MCF 10A (cell line): ENCODE results near the gene LINC01488. TPM values are rescaled to one million over a fixed set of nuclear protein-coding genes. Genes with fewer than 3 reads are reported as not detected.

Source experiments
- BruUV-seq: library from RNA; stranded (reverse); fragments of 400-500 nt; replicated peaks from 2 replicates; lab custom pipeline; 2021; lab: Mats Ljungman, UMichigan
- CTCF ChIA-PET: fragments of 300-600 bp; sonication (Branson Sonifier 250); formaldehyde crosslinking; extraction: SDS; loops from one replicate; lab custom pipeline; 2021; ENCODE audit warnings: antibody characterized with exemption, inconsistent platforms; lab: Yijun Ruan, JAX
- POLR2A ChIA-PET: fragments of 300-600, 350-650 bp; sonication (Branson Sonifier 250); formaldehyde crosslinking; extraction: SDS; loops from one replicate; lab custom pipeline; 2020; ENCODE audit warnings: antibody characterized with exemption, inconsistent platforms; lab: Yijun Ruan, JAX
- DNase-seq: peaks from one replicate; pipeline ENCODE4 v3.0.0-alpha.2; 2018; ENCODE audit not compliant: unreplicated experiment
- H3K27ac Mint-ChIP-seq: one replicate; pipeline ENCODE4 v1.8.0; 2022; ENCODE audit warnings: mild to moderate bottlenecking, low read depth, mixed read lengths; ENCODE audit not compliant: unreplicated experiment
- H3K27me3 Mint-ChIP-seq: one replicate; pipeline ENCODE4 v1.8.0; 2022; ENCODE audit warnings: mixed read lengths; ENCODE audit not compliant: insufficient read depth, unreplicated experiment
- H3K36me3 Mint-ChIP-seq: one replicate; pipeline ENCODE4 v1.8.0; 2022; ENCODE audit warnings: mild to moderate bottlenecking, moderate library complexity, mixed read lengths; ENCODE audit not compliant: insufficient read depth, unreplicated experiment
- H3K4me1 Mint-ChIP-seq: one replicate; pipeline ENCODE4 v1.8.0; 2022; ENCODE audit warnings: mixed read lengths; ENCODE audit not compliant: insufficient read depth, unreplicated experiment
- H3K4me3 Mint-ChIP-seq: one replicate; pipeline ENCODE4 v1.8.0; 2022; ENCODE audit warnings: mild to moderate bottlenecking, moderate library complexity, mixed read lengths; ENCODE audit not compliant: unreplicated experiment
- H3K9me3 Mint-ChIP-seq: one replicate; pipeline ENCODE4 v1.8.0; 2022; ENCODE audit warnings: mixed read lengths; ENCODE audit not compliant: unreplicated experiment
- intact Hi-C: fragments of 100-400 bp; cut with micrococcal nuclease; formaldehyde crosslinking; loops from 2 replicates; pipeline ENCODE4 v1.14.1; 2022
- total RNA-seq: library from RNA; stranded (reverse); gene quantifications from 2 replicates; pipeline ENCODE4 v1.2.3, GENCODE V29; 2022
- TF ChIP-seq, protein P1 (sequence below): fragments of 200-600 bp; IDR thresholded peaks from one replicate; pipeline ENCODE4 v1.8.0; 2022; ENCODE audit warnings: antibody characterized with exemption, mild to moderate bottlenecking; ENCODE audit not compliant: unreplicated experiment

The LINC01488 gene
- total RNA-seq, 1 experiment from 2014 or later, result not detected

DNA sequence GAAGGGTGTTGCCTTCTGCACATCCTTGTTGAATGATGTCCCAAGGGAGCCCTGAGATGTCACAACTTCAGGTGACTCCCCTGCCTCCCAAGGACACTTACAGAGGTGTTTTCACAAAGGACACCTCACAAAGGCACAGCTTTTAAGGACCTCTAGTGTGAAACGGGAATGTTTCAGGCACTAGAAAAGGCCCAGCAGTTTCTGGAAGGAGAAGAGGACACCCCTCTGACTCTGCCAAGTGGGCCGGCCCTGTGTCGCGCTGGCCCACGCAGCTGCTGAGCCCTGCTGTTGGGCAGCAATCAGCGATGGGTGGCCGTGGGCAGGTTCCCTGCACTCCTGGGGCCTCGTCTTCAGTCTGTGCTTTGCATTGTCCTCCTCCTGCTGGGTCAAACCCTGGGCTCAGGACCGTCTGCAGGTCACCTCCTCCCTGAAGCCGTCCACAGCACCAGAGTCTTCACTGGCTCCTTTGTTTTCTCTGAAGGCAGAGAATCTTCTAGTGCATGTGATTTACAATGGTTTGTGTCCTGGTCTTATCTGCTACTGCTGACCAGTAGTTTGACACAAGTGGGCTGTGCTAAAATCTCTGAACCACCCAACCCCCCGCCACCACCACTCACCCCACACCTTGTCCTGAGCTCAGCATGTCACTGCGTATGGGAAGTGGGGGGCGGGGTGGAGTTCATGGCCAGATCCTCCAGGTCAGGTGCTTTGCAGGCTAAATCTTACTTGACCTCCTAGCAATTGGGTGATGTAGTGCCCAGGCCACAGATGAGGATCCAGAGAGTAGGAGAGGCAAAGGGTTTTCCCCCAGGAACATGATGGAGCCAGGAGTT, 3.2 kb downstream of the LINC01488 start:
- DNase-seq, result no peak
- Mint-ChIP-seq H3K4me3 (no peak overlapping the region), H3K36me3 (no peaks in the 10 kb centered on the region), H3K9me3 (no peaks in the 10 kb centered on the region), H3K27me3 (no peaks in the 10 kb centered on the region), H3K4me1 (peaks cover 7% of the 10 kb centered on the region), H3K27ac (no peak overlapping the region)
- intact Hi-C loops, result no loop called here
- ChIA-PET CTCF (interaction anchor here (1.4 kb wide), 1 partner anchor 37 kb away, joined by 3 read pairs; no protein-coding TSS in a partner anchor), POLR2A (interaction anchor here (0.7 kb wide), 1 partner anchor 39 kb away, joined by 3 read pairs; no protein-coding TSS in a partner anchor)
- TF ChIP-seq, protein P1, sequence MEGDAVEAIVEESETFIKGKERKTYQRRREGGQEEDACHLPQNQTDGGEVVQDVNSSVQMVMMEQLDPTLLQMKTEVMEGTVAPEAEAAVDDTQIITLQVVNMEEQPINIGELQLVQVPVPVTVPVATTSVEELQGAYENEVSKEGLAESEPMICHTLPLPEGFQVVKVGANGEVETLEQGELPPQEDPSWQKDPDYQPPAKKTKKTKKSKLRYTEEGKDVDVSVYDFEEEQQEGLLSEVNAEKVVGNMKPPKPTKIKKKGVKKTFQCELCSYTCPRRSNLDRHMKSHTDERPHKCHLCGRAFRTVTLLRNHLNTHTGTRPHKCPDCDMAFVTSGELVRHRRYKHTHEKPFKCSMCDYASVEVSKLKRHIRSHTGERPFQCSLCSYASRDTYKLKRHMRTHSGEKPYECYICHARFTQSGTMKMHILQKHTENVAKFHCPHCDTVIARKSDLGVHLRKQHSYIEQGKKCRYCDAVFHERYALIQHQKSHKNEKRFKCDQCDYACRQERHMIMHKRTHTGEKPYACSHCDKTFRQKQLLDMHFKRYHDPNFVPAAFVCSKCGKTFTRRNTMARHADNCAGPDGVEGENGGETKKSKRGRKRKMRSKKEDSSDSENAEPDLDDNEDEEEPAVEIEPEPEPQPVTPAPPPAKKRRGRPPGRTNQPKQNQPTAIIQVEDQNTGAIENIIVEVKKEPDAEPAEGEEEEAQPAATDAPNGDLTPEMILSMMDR, result no peak
- BruUV-seq, result no TSS peak

DNA sequence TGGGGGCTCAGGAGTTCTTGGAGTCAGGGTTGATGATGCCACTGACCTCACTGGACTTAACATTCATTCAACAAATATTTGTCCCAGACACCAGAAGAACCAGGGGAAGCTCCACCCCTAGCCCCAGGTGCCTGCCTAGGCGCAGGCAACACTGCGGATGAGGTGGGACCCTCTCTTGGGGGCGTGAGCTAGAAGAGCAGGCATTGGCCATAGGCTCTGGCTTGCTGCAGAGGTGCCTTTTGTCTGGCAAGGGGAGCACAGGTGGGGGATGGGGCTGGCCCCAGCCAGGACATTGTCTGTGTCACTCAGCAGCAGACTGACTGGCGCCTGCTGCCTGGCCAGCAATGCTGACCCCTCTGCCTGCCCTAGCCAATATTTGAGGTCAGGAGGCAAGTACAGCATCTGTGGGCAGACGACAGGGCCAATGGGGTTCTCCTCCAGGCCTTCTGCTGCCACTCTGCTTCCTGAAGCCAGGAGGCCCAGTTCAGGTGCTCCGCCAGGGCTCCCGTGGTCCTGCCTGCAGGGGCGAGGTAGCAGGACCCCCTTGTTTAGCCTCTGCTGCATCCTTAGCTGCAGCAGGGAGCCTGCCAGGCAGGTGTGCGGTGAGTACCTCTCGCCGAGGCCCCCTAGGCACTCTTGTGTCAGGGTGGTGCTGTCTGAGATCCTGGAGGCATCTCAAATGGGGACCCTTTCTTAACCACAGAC, 4.0 kb downstream of the LINC01488 start:
- no TSS peak for BruUV-seq
- TF ChIP-seq, protein P1, result no peak
- H3K4me3 Mint-ChIP-seq, result no peak overlapping the region
- no peak for DNase-seq
- H3K27ac Mint-ChIP-seq, result no peak overlapping the region
- H3K9me3 Mint-ChIP-seq, result no peaks in the 10 kb centered on the region
- no peaks in the 10 kb centered on the region for H3K27me3 Mint-ChIP-seq
- CTCF ChIA-PET, result interaction anchor here (1.4 kb wide), 1 partner anchor 37 kb away, joined by 3 read pairs; no protein-coding TSS in a partner anchor
- no peaks in the 10 kb centered on the region for H3K4me1 Mint-ChIP-seq
- intact Hi-C loops, result no loop called here
- POLR2A ChIA-PET, result interaction anchor here (0.7 kb wide), 1 partner anchor 40 kb away, joined by 3 read pairs; no protein-coding TSS in a partner anchor
- H3K36me3 Mint-ChIP-seq, result no peaks in the 10 kb centered on the region

DNA sequence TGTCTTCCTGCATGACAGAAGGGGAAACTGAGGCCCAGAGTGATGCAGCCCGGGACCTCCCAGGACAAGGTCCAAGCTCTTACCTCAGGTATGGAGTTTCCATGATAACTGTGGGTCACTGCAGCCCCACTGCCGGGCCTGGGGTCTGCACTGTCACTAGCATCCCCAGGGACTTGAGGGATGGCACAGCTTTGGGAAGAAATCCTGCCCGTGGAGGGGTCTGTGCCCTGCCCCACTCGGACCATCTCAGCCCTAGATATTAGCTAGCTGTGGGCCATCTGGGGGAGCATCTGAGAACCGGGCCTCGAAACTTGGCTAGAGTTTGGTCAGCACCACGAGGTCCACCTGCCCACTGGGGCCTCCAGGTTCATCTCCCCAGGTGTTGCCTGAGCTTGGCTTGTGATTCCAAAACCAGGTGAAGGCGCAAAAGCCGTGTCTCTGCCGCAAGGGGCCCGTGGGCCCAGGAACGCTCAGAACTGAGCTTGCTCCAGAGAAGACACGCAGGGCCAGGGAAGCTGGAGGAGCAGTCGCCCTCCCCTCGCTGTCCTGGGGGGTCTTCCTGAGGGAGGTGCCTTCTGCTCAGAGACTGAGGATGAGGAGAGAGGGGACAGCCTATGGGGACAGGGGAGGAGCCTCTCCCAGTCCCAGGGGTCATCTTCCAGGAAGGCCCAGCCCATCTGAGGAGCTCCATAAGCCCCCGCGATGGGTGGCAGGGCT, 4.8 kb downstream of the LINC01488 start:
- Mint-ChIP-seq H3K27ac (no peak overlapping the region), H3K36me3 (no peaks in the 10 kb centered on the region), H3K27me3 (peaks cover 3% of the 10 kb centered on the region), H3K4me3 (no peak overlapping the region), H3K9me3 (no peaks in the 10 kb centered on the region), H3K4me1 (no peaks in the 10 kb centered on the region)
- no TSS peak for BruUV-seq
- intact Hi-C loops, result no loop called here
- ChIA-PET CTCF (interaction anchor here (1.4 kb wide), 1 partner anchor 38 kb away, joined by 3 read pairs; no protein-coding TSS in a partner anchor), POLR2A (no interaction called here)
- DNase-seq, result no peak
- TF ChIP-seq, protein P1, result no peak
